Thyroid gland (tissue), 4 donors: ENCODE data around the gene SEC14L1. TPM values are rescaled to one million over a fixed set of nuclear protein-coding genes. Genes with fewer than 3 reads are reported as not detected.

Experiments
- DNase-seq, 2 donors: peaks; one replicate each; pipeline ENCODE4 v3.0.0-alpha.2; 2019
- H3K27ac ChIP-seq, 3 donors: fragments of 200-600 bp; sonication (generic); 1 replicate in 2 of 3; 2 replicates in 1 of 3; pipeline ENCODE4 v1.5.1; 2016 to 2019; ENCODE audit warnings: mild to moderate bottlenecking in 1 of 3, moderate library complexity in 1 of 3
- H3K27me3 ChIP-seq: fragments of 200-600 bp; sonication (generic); one replicate; pipeline ENCODE4 v1.5.1; 2019
- H3K36me3 ChIP-seq, 2 donors: fragments of 200-600 bp; sonication (generic); one replicate each; pipeline ENCODE4 v1.5.1; 2016 to 2019
- H3K4me1 ChIP-seq, 2 donors: fragments of 200-600 bp; sonication (generic); one replicate each; pipeline ENCODE4 v1.5.1; 2017 to 2019
- H3K4me3 ChIP-seq, 3 donors: fragments of 200-600 bp; sonication (generic); replicated peaks in 1 of 3; 1 replicate in 2 of 3; 2 replicates in 1 of 3; pipeline ENCODE4 v1.5.1; 2016; ENCODE audit warnings: mild to moderate bottlenecking in 1 of 3
- H3K9me3 ChIP-seq: fragments of 200-600 bp; sonication (generic); one replicate; pipeline ENCODE4 v1.5.1; 2017
- CTCF ChIP-seq, 6 experiments: fragments of 200-600 bp in 3 of 6; fragments of 450-650 bp in 3 of 6; sonication (generic) in 3 of 6; IDR thresholded peaks; one replicate each; pipeline ENCODE4 v1.5.1; 2016 to 2019; ENCODE audit warnings: antibody characterized with exemption in 6 of 6, mild to moderate bottlenecking in 2 of 6, inconsistent platforms in 1 of 6, moderate library complexity in 1 of 6
- POLR2A ChIP-seq, 2 donors: fragments of 450-650 bp; IDR thresholded peaks; one replicate each; pipeline ENCODE4 v1.6.1; 2017; ENCODE audit warnings: antibody characterized with exemption in 2 of 2, mild to moderate bottlenecking in 2 of 2, moderate library complexity in 1 of 2
- WGBS, 2 donors: methylation state at CpG; one replicate each; pipeline ENCODE4 v1.1.5; 2017; 5-methylcytosine and 5-hydroxymethylcytosine counted together
- intact Hi-C: fragments of 100-400 bp; cut with DNase I; formaldehyde crosslinking; loops from one replicate; pipeline ENCODE4 v1.15.1; 2023
- total RNA-seq, 4 donors: library from RNA; depleted of rRNA; stranded (reverse); fragments of >200 nt; gene quantifications; one replicate each; pipeline ENCODE4 v1.2.3, GENCODE V29; 2016

SEC14L1 gene
- total RNA-seq, 4 donors from 2014 or later = 57.6 to 287 (median 102) TPM

GRCh38 chr17:77207689-77208216, 67.0 kb downstream of the SEC14L1 start:
- DNase-seq = no peak
- WGBS, 2 donors = 73 to 77% methylated on average over 9 of the region's 9 CpGs
- Histone ChIP-seq H3K27ac (peak overlapping the region in 2 of 3 donors; percentile 3 to 59), H3K4me3 (no peak overlapping the region), H3K27me3 (no peaks in the 10 kb centered on the region), H3K36me3 (peaks cover 82 to 85% of the 10 kb centered on the region in 2 donors), H3K9me3 (no peaks in the 10 kb centered on the region), H3K4me1 (peaks cover 14 to 23% of the 10 kb centered on the region in 2 donors)
- TF ChIP-seq POLR2A (IDR thresholded peaks at IDR 0.05) (no peak), CTCF (IDR thresholded peaks at IDR 0.05) (no peak)
- intact Hi-C loops = no loop called here

- H3K27me3 ChIP-seq = no peaks in the 10 kb centered on the region
- TF ChIP-seq CTCF (IDR thresholded peaks at IDR 0.05) (peak in 3 of 6 experiments; percentile 26 to 57 (median 40)), POLR2A (IDR thresholded peaks at IDR 0.05) (no peak)
- DNase-seq = peak; percentile 70 to 73
- H3K9me3 ChIP-seq = no peaks in the 10 kb centered on the region
- H3K27ac ChIP-seq = peak overlapping the region in 2 of 3 donors; percentile 48 to 59
- WGBS, 2 donors = 68 to 69% methylated on average over 16 of the region's 16 CpGs
- H3K4me3 ChIP-seq = no peak overlapping the region
- intact Hi-C loops = no loop called here
- peaks cover 85 to 87% of the 10 kb centered on the region in 2 donors for H3K36me3 ChIP-seq
- H3K4me1 ChIP-seq = peaks cover 16 to 29% of the 10 kb centered on the region in 2 donors
Observed at GRCh38 chr17:77208217-77208808, 67.5 kb downstream of the SEC14L1 start.

GRCh38 chr17:77208856-77209255, 68.1 kb downstream of the SEC14L1 start:
- H3K27me3 ChIP-seq = no peaks in the 10 kb centered on the region
- peak overlapping the region; percentile 22 to 59 (median 48) for H3K27ac ChIP-seq
- no peak for DNase-seq
- WGBS, 2 donors = 76 to 85% methylated on average over 3 of the region's 3 CpGs
- intact Hi-C loops = no loop called here
- H3K9me3 ChIP-seq = no peaks in the 10 kb centered on the region
- H3K4me3 ChIP-seq = no peak overlapping the region
- peaks cover 16 to 32% of the 10 kb centered on the region in 2 donors for H3K4me1 ChIP-seq
- TF ChIP-seq POLR2A (IDR thresholded peaks at IDR 0.05) = no peak
- H3K36me3 ChIP-seq = peaks cover 86 to 89% of the 10 kb centered on the region in 2 donors

GRCh38 chr17:77209330-77209748, 68.6 kb downstream of the SEC14L1 start:
- Histone ChIP-seq H3K27me3 (no peaks in the 10 kb centered on the region), H3K4me1 (peaks cover 16 to 36% of the 10 kb centered on the region in 2 donors), H3K4me3 (no peak overlapping the region), H3K27ac (peak overlapping the region in 2 of 3 donors; percentile 22 to 59), H3K9me3 (no peaks in the 10 kb centered on the region), H3K36me3 (peaks cover 89% of the 10 kb centered on the region in 2 donors)
- no peak for TF ChIP-seq CTCF (IDR thresholded peaks at IDR 0.05)
- no peak for TF ChIP-seq POLR2A (IDR thresholded peaks at IDR 0.05)
- 76 to 81% methylated on average over 13 of the region's 13 CpGs for WGBS, 2 donors
- intact Hi-C loops = no loop called here
- DNase-seq = no peak

- H3K36me3 ChIP-seq = peaks cover 82 to 85% of the 10 kb centered on the region in 2 donors
- no peak for DNase-seq
- H3K27me3 ChIP-seq = no peaks in the 10 kb centered on the region
Observed at GRCh38 chr17:77210331-77210730, 69.6 kb downstream of the SEC14L1 start.

More at GRCh38 chr17:77210331-77210730, 69.6 kb downstream of the SEC14L1 start:
- TF ChIP-seq POLR2A (IDR thresholded peaks at IDR 0.05) = no peak
- TF ChIP-seq CTCF (IDR thresholded peaks at IDR 0.05) = no peak
- 76 to 93% methylated on average over 6 to 7 of the region's 7 CpGs for WGBS, 2 donors
- Histone ChIP-seq H3K27ac (peak overlapping the region in 1 of 3 donors; percentile 59), H3K4me1 (peaks cover 22 to 46% of the 10 kb centered on the region in 2 donors), H3K4me3 (no peak overlapping the region), H3K9me3 (no peaks in the 10 kb centered on the region)
- intact Hi-C loops = loop anchor here (10.0 kb wide), 1 partner anchor 116 kb away; no protein-coding TSS in a partner anchor
